ENCODE data around the gene SARDH.

The SARDH gene

GRCh38 chr9:133737774-133738639, at the start of gene SARDH:
Gene SARDH, minus strand, starts transcription at chr9:133738352. Its CDS starts 4,179 bp downstream, at chr9:133734173.
- DNase-seq: peak; percentile 84 to 91

GRCh38 chr9:133787754-133788025, 49.5 kb upstream of the SARDH start:
- DNase-seq: peak in 1 of 2 donors; percentile 21

- peak in 1 of 2 donors; percentile 23 for DNase-seq
Observed at GRCh38 chr9:133786907-133787753, 49.0 kb upstream of the SARDH start.

GRCh38 chr9:133786371-133786753, 48.2 kb upstream of the SARDH start:
- DNase-seq: peak; percentile 19 to 33

GRCh38 chr9:133785753-133786370, 47.7 kb upstream of the SARDH start:
- no peak for DNase-seq

- no peak for DNase-seq
Observed at GRCh38 chr9:133784731-133785561, 46.8 kb upstream of the SARDH start.

- no peak for DNase-seq
Observed at GRCh38 chr9:133783331-133783731, 45.2 kb upstream of the SARDH start.

- peak; percentile 33 to 79 for DNase-seq
Observed at GRCh38 chr9:133782157-133783130, 44.3 kb upstream of the SARDH start.

- DNase-seq: no peak
Observed at GRCh38 chr9:133781828-133782135, 43.6 kb upstream of the SARDH start.

GRCh38 chr9:133780962-133781827, 43.0 kb upstream of the SARDH start:
- no peak for DNase-seq

- no peak for DNase-seq
Observed at GRCh38 chr9:133780404-133780945, 42.3 kb upstream of the SARDH start.

- no peak for DNase-seq
Observed at GRCh38 chr9:133779516-133780403, 41.6 kb upstream of the SARDH start.

- no peak for DNase-seq
Observed at GRCh38 chr9:133779081-133779480, 40.9 kb upstream of the SARDH start.

GRCh38 chr9:133778336-133779013, 40.3 kb upstream of the SARDH start:
- DNase-seq: no peak

GRCh38 chr9:133777871-133778270, 39.7 kb upstream of the SARDH start:
- no peak for DNase-seq

- no peak for DNase-seq
Observed at GRCh38 chr9:133777068-133777791, 39.1 kb upstream of the SARDH start.

GRCh38 chr9:133775951-133776905, 38.1 kb upstream of the SARDH start:
- no peak for DNase-seq
